Endothelial cell of umbilical vein (primary cell): ENCODE measurements around the gene DPF3. TPM values are rescaled to one million over a fixed set of nuclear protein-coding genes. Genes with fewer than 3 reads are reported as not detected.
A peak's percentile ranks its signal among the peaks of the same experiment; 100 is the strongest.

Experiments
- BruUV-seq: library from RNA; stranded (reverse); fragments of 400-500 nt; replicated peaks from 2 replicates; lab custom pipeline; 2021; lab: Mats Ljungman, UMichigan
- CTCF ChIA-PET: fragments of 300-600, 350-600 bp; sonication (Branson Sonifier 250); formaldehyde crosslinking; loops from one replicate; lab custom pipeline; 2021; ENCODE audit warnings: antibody characterized with exemption, inconsistent platforms; lab: Charles Lee
- POLR2A ChIA-PET: fragments of 300-600, 350-600 bp; sonication (Branson Sonifier 250); formaldehyde crosslinking; loops from one replicate; lab custom pipeline; 2021; ENCODE audit warnings: antibody characterized with exemption, inconsistent platforms; lab: Charles Lee
- DNase-seq: peaks from one replicate; pipeline ENCODE4 v3.0.0-alpha.2; 2011; ENCODE audit warnings: low read depth, low spot score
- FAIRE-seq: peaks from 2 replicates; lab custom pipeline; 2011; peaks lifted over from hg19 to GRCh38; lab: Jason Lieb, UNC
- H2AFZ ChIP-seq: 2 replicates; pipeline ENCODE4 v1.6.0; 2012; ENCODE audit warnings: low read depth, low read length, control low read depth, inconsistent platforms
- H3K27ac ChIP-seq: 2 replicates; pipeline ENCODE4 v1.5.1; 2011; ENCODE audit warnings: low read depth, mild to moderate bottlenecking, control low read depth, low read length, moderate library complexity; ENCODE audit not compliant: insufficient read depth
- H3K27me3 ChIP-seq, 2 experiments: 2 replicates each; pipeline versions ENCODE4 v1.6.0 to v1.6.1; 2011; ENCODE audit warnings: low read length in 2 of 2, mixed read lengths in 1 of 2; ENCODE audit not compliant: control insufficient read depth in 2 of 2, insufficient read depth in 2 of 2
- H3K36me3 ChIP-seq, 2 experiments: 2 replicates in 1 of 2; 3 replicates in 1 of 2; pipeline ENCODE4 v1.5.1; 2011; ENCODE audit warnings: low read length in 2 of 2, mild to moderate bottlenecking in 1 of 2, moderate library complexity in 1 of 2; ENCODE audit not compliant: control insufficient read depth in 2 of 2, insufficient read depth in 2 of 2; ENCODE audit errors: extremely low read depth in 1 of 2
- H3K4me1 ChIP-seq: 3 replicates; pipeline ENCODE4 v1.5.1; 2011; ENCODE audit warnings: mild to moderate bottlenecking, low read length; ENCODE audit not compliant: control insufficient read depth, insufficient read depth; ENCODE audit errors: extremely low read depth
- H3K4me2 ChIP-seq: 2 replicates; pipeline ENCODE4 v1.6.1; 2011; ENCODE audit warnings: low read length, control low read depth, mixed read lengths; ENCODE audit not compliant: insufficient read depth
- H3K4me3 ChIP-seq, 3 experiments: fragments of 200-600 bp in 1 of 3; sonication (generic), shearing (Covaris generic) in 1 of 3; replicated peaks in 1 of 3; 2 replicates each; pipeline ENCODE4 v1.5.1; 2011 to 2016; ENCODE audit warnings: control low read depth in 3 of 3, low read length in 3 of 3, mild to moderate bottlenecking in 2 of 3, inconsistent platforms in 1 of 3, low read depth in 1 of 3, moderate library complexity in 1 of 3; ENCODE audit not compliant: insufficient read depth in 1 of 3
- H3K79me2 ChIP-seq: 2 replicates; pipeline ENCODE4 v1.6.0; 2012; ENCODE audit warnings: low read length, inconsistent platforms; ENCODE audit not compliant: control insufficient read depth, insufficient read depth
- H3K9ac ChIP-seq: replicated peaks from 2 replicates; pipeline ENCODE3; 2011; ENCODE audit warnings: low read length, control low read depth; ENCODE audit not compliant: insufficient read depth; ENCODE audit errors: extremely low read depth
- H3K9me1 ChIP-seq: replicated peaks from 3 replicates; pipeline ENCODE4 v1.6.0; 2011; ENCODE audit warnings: mild to moderate bottlenecking, low read length; ENCODE audit not compliant: control insufficient read depth, insufficient read depth; ENCODE audit errors: extremely low read depth
- H3K9me3 ChIP-seq: replicated peaks from 2 replicates; pipeline ENCODE4 v1.5.1; 2012; ENCODE audit warnings: low read length, inconsistent platforms; ENCODE audit not compliant: control insufficient read depth, insufficient read depth
- H4K20me1 ChIP-seq: replicated peaks from 2 replicates; pipeline ENCODE3; 2011; ENCODE audit warnings: mild to moderate bottlenecking, low read length; ENCODE audit not compliant: control insufficient read depth, insufficient read depth; ENCODE audit errors: extremely low read depth
- CTCF ChIP-seq, 2 donors: IDR thresholded peaks; 1 replicate in 1 of 2; 2 replicates in 1 of 2; pipeline ENCODE4 v1.5.1; 2011; ENCODE audit warnings: low read length in 2 of 2, mild to moderate bottlenecking in 2 of 2, moderate library complexity in 2 of 2, control low read depth in 1 of 2, inconsistent platforms in 1 of 2, low read depth in 1 of 2; ENCODE audit not compliant: insufficient read depth in 1 of 2; ENCODE audit errors: extremely low read depth in 1 of 2
- EZH2 ChIP-seq: IDR thresholded peaks from 2 replicates; pipeline ENCODE4 v1.6.1; 2012; ENCODE audit warnings: borderline replicate concordance, low read depth, mild to moderate bottlenecking, moderate library complexity, low read length, inconsistent platforms; ENCODE audit not compliant: severe bottlenecking
- FOS ChIP-seq: IDR thresholded peaks from 2 replicates; pipeline ENCODE4 v1.6.1; 2011; ENCODE audit warnings: mild to moderate bottlenecking, low read length, moderate library complexity, borderline replicate concordance; ENCODE audit not compliant: insufficient read depth
- GATA2 ChIP-seq: IDR thresholded peaks from 2 replicates; pipeline ENCODE4 v1.7.0; 2011; ENCODE audit warnings: low read depth, mild to moderate bottlenecking, moderate library complexity, mixed read lengths, low read length; ENCODE audit not compliant: insufficient read length, insufficient read depth
- JUN ChIP-seq: IDR thresholded peaks from 2 replicates; pipeline ENCODE4 v1.6.1; 2011; ENCODE audit warnings: borderline replicate concordance, low read depth; ENCODE audit not compliant: insufficient read length, insufficient read depth
- MAX ChIP-seq: IDR thresholded peaks from 2 replicates; pipeline ENCODE4 v1.6.1; 2011; ENCODE audit not compliant: insufficient read depth, insufficient read length
- MYC ChIP-seq: IDR thresholded peaks from one replicate; pipeline ENCODE4 v1.6.1; 2011; ENCODE audit warnings: mild to moderate bottlenecking, low read depth, low read length
- POLR2A ChIP-seq: IDR thresholded peaks from 2 replicates; pipeline ENCODE4 v1.6.1; 2012; ENCODE audit warnings: low read depth, mild to moderate bottlenecking, control low read depth, low read length
- POLR2AphosphoS5 ChIP-seq: IDR thresholded peaks from 2 replicates; pipeline ENCODE4 v1.6.1; 2012; ENCODE audit warnings: low read depth, mild to moderate bottlenecking, control low read depth, low read length, moderate library complexity; ENCODE audit not compliant: insufficient read depth
- dilution Hi-C: fragments of 300-500 bp; cut with MboI; formaldehyde crosslinking; loops from one replicate; pipeline ENCODE4 v1.15.0; 2019; ENCODE audit warnings: low sequenced_read_pairs; ENCODE audit not compliant: extremely low pct_ligation_motif_present
- intact Hi-C: fragments of 100-400 bp; cut with micrococcal nuclease; formaldehyde crosslinking; loops from one replicate; pipeline ENCODE4 v1.10.0; 2022
- polyA plus RNA-seq, 4 experiments: library from polyadenylated mRNA; depleted of rRNA in 3 of 4; stranded (reverse) in 3 of 4; unstranded in 1 of 4; fragments of >200 nt; gene quantifications; 2 replicates each; pipeline versions ENCODE4 v1.2.1 to v1.2.3, GENCODE V29; 2011 to 2012; ENCODE audit warnings: missing spikeins in 1 of 4
- total RNA-seq: library from RNA; stranded (reverse); gene quantifications from 2 replicates; pipeline ENCODE4 v1.2.3, GENCODE V29; 2021

DPF3 gene
- total and polyA plus RNA-seq, 2 donors (not counting 3 experiments of a cell fraction or from before 2014, with no cell fraction given) = 2.4 to 3.5 TPM

- Histone ChIP-seq H3K4me1 (peaks cover 10% of the 10 kb centered on the region), H3K9me3 (no peaks in the 10 kb centered on the region), H3K9me1 (no peaks in the 10 kb centered on the region), H3K36me3 (no peaks in the 10 kb centered on the region), H3K27me3 (no peaks in the 10 kb centered on the region), H3K4me2 (no peak overlapping the region), H4K20me1 (no peaks in the 10 kb centered on the region), H3K79me2 (no peaks in the 10 kb centered on the region), H2AFZ (no peak overlapping the region), H3K4me3 (no peak overlapping the region), H3K9ac (no peak overlapping the region), H3K27ac (peak overlapping the region; percentile 19)
- CTCF ChIA-PET = interaction anchor here (1.0 to 1.9 kb wide), 8 partner anchors 10 to 295 kb away, joined by 3 to 7 read pairs (median 4); partner anchors contain the start of gene DPF3
- dilution Hi-C loops = no loop called here
- TF ChIP-seq FOS = no peak
- no peak for TF ChIP-seq MYC
- TF ChIP-seq CTCF (IDR thresholded peaks at IDR 0.05; ENCODE audit: extremely low read depth in 1 of 2, insufficient read depth in 1 of 2, low read depth in 1 of 2, low read length in 2 of 2) = no peak
- TF ChIP-seq EZH2 = no peak
- no peak for TF ChIP-seq POLR2A
- no peak for TF ChIP-seq MAX
- no peak for TF ChIP-seq GATA2
- no peak for TF ChIP-seq JUN
- no peak for TF ChIP-seq POLR2AphosphoS5
- no TSS peak for BruUV-seq
- intact Hi-C loops = loop anchor here (1.0 kb wide), 1 partner anchor 58 kb away; no protein-coding TSS in a partner anchor
- FAIRE-seq = no peak
- POLR2A ChIA-PET = no interaction called here
- no peak for DNase-seq
Observed at GRCh38 chr14:72607386-72608130, 286.3 kb downstream of the DPF3 start.
